H1 (cell line): ENCODE results near the gene IQCF6. TPM values are rescaled to one million over a fixed set of nuclear protein-coding genes. Genes with fewer than 3 reads are reported as not detected.

Source experiments
- CREB1 ChIP-seq: IDR thresholded peaks from 2 replicates; pipeline ENCODE4 v1.6.1; 2012; ENCODE audit warnings: inconsistent platforms
- JUND ChIP-seq: IDR thresholded peaks from 2 replicates; pipeline ENCODE4 v1.6.1; 2011; ENCODE audit warnings: mild to moderate bottlenecking, improper control_type of control experiment, low read length
- RBBP5 ChIP-seq: IDR thresholded peaks from 2 replicates; pipeline ENCODE4 v1.7.1; 2012; ENCODE audit warnings: low read depth, mild to moderate bottlenecking, inconsistent platforms, low read length, moderate library complexity, borderline replicate concordance
- SAP30 ChIP-seq: fragments of 300-600 bp; sonication (generic); IDR thresholded peaks from 2 replicates; pipeline ENCODE4 v1.7.1; 2012; ENCODE audit warnings: low read length, moderate library complexity, mild to moderate bottlenecking, inconsistent platforms; ENCODE audit not compliant: insufficient read depth, insufficient replicate concordance
- TEAD4 ChIP-seq: IDR thresholded peaks from 2 replicates; pipeline ENCODE4 v1.6.1; 2012; ENCODE audit warnings: low read depth, low read length, inconsistent platforms, mixed read lengths
- polyA plus RNA-seq, 7 experiments: library from polyadenylated mRNA; depleted of rRNA in 3 of 7; stranded (reverse) in 5 of 7; unstranded in 2 of 7; fragments of >200 nt in 5 of 7; fragments of 200-250 nt in 2 of 7; gene quantifications; 1 replicate in 5 of 7; 2 replicates in 1 of 7; 4 replicates in 1 of 7; pipeline versions ENCODE4 v1.2.1 to v1.2.3, GENCODE V29; 2011 to 2013; ENCODE audit warnings: missing spikeins in 2 of 7, mixed read lengths in 2 of 7
- total RNA-seq: library from RNA; stranded (reverse); fragmentation: NEBNext Ultra II Directional; extraction: Animal tissue kit (Norgen Biotek cat#: 25700); gene quantifications from 2 replicates; pipeline ENCODE4 v1.2.1, GENCODE V29; 2021
- TF ChIP-seq, protein P1 (sequence below): fragments of 300-600 bp; sonication (generic); IDR thresholded peaks from 2 replicates; pipeline ENCODE4 v1.7.1; 2012; ENCODE audit warnings: low read length, moderate library complexity, mild to moderate bottlenecking, inconsistent platforms; ENCODE audit not compliant: insufficient replicate concordance

IQCF6 gene
- total and polyA plus RNA-seq, 2 of the 8 experiments (the other 6 are each of a cell fraction or from before 2014, with no cell fraction given), result not detected

DNA sequence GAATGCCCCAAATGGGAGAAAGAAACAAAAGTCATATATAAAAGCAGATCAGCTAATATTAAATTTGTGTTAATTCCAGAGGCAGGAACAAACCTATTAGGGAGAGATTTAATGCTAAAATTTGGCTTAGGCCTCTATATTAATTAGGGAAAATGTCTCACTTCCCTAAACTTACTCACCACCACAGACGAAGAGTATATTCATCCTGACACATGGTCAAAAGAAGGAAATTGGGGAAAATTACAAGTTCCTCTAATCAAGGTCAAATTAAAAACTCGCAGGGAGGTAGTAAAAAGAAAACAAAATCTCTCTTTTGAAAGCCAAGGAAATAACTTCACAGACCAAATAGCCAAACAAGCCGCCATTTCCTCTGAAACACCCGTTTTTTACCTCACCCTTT lies 39.9 kb downstream of the IQCF6 start (continued):
- TF ChIP-seq, protein P1, sequence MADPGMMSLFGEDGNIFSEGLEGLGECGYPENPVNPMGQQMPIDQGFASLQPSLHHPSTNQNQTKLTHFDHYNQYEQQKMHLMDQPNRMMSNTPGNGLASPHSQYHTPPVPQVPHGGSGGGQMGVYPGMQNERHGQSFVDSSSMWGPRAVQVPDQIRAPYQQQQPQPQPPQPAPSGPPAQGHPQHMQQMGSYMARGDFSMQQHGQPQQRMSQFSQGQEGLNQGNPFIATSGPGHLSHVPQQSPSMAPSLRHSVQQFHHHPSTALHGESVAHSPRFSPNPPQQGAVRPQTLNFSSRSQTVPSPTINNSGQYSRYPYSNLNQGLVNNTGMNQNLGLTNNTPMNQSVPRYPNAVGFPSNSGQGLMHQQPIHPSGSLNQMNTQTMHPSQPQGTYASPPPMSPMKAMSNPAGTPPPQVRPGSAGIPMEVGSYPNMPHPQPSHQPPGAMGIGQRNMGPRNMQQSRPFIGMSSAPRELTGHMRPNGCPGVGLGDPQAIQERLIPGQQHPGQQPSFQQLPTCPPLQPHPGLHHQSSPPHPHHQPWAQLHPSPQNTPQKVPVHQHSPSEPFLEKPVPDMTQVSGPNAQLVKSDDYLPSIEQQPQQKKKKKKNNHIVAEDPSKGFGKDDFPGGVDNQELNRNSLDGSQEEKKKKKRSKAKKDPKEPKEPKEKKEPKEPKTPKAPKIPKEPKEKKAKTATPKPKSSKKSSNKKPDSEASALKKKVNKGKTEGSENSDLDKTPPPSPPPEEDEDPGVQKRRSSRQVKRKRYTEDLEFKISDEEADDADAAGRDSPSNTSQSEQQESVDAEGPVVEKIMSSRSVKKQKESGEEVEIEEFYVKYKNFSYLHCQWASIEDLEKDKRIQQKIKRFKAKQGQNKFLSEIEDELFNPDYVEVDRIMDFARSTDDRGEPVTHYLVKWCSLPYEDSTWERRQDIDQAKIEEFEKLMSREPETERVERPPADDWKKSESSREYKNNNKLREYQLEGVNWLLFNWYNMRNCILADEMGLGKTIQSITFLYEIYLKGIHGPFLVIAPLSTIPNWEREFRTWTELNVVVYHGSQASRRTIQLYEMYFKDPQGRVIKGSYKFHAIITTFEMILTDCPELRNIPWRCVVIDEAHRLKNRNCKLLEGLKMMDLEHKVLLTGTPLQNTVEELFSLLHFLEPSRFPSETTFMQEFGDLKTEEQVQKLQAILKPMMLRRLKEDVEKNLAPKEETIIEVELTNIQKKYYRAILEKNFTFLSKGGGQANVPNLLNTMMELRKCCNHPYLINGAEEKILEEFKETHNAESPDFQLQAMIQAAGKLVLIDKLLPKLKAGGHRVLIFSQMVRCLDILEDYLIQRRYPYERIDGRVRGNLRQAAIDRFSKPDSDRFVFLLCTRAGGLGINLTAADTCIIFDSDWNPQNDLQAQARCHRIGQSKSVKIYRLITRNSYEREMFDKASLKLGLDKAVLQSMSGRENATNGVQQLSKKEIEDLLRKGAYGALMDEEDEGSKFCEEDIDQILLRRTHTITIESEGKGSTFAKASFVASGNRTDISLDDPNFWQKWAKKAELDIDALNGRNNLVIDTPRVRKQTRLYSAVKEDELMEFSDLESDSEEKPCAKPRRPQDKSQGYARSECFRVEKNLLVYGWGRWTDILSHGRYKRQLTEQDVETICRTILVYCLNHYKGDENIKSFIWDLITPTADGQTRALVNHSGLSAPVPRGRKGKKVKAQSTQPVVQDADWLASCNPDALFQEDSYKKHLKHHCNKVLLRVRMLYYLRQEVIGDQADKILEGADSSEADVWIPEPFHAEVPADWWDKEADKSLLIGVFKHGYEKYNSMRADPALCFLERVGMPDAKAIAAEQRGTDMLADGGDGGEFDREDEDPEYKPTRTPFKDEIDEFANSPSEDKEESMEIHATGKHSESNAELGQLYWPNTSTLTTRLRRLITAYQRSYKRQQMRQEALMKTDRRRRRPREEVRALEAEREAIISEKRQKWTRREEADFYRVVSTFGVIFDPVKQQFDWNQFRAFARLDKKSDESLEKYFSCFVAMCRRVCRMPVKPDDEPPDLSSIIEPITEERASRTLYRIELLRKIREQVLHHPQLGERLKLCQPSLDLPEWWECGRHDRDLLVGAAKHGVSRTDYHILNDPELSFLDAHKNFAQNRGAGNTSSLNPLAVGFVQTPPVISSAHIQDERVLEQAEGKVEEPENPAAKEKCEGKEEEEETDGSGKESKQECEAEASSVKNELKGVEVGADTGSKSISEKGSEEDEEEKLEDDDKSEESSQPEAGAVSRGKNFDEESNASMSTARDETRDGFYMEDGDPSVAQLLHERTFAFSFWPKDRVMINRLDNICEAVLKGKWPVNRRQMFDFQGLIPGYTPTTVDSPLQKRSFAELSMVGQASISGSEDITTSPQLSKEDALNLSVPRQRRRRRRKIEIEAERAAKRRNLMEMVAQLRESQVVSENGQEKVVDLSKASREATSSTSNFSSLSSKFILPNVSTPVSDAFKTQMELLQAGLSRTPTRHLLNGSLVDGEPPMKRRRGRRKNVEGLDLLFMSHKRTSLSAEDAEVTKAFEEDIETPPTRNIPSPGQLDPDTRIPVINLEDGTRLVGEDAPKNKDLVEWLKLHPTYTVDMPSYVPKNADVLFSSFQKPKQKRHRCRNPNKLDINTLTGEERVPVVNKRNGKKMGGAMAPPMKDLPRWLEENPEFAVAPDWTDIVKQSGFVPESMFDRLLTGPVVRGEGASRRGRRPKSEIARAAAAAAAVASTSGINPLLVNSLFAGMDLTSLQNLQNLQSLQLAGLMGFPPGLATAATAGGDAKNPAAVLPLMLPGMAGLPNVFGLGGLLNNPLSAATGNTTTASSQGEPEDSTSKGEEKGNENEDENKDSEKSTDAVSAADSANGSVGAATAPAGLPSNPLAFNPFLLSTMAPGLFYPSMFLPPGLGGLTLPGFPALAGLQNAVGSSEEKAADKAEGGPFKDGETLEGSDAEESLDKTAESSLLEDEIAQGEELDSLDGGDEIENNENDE, result no peak
- TF ChIP-seq RBBP5, result no peak
- no peak for TF ChIP-seq SAP30
- no peak for TF ChIP-seq CREB1
- TF ChIP-seq TEAD4, result no peak
- no peak for TF ChIP-seq JUND
